Thoracic aorta (tissue), 2 donors: ENCODE measurements around the gene TRMT2B. TPM values are rescaled to one million over a fixed set of nuclear protein-coding genes. Genes with fewer than 3 reads are reported as not detected.

Source experiments
- ATAC-seq: fragments of 150-250 bp; one replicate; pipeline ENCODE4 v1.8.0; 2017; ENCODE audit warnings: low read depth; ENCODE audit not compliant: insufficient number of reproducible peaks, low FRiP score
- DNase-seq: peaks from one replicate; pipeline ENCODE4 v3.0.0-alpha.2; 2020; ENCODE audit warnings: low spot score
- H3K27ac ChIP-seq, 2 donors: fragments of 200-600 bp; sonication (generic); 1 replicate in 1 of 2; 2 replicates in 1 of 2; pipeline ENCODE4 v1.5.1; 2016; ENCODE audit warnings: mild to moderate bottlenecking in 2 of 2, moderate library complexity in 2 of 2
- H3K27me3 ChIP-seq: fragments of 200-600 bp; sonication (generic); replicated peaks from 2 replicates; pipeline ENCODE4 v1.6.0; 2016; ENCODE audit warnings: mild to moderate bottlenecking; ENCODE audit not compliant: insufficient read depth
- H3K36me3 ChIP-seq: fragments of 200-600 bp; sonication (generic); one replicate; pipeline ENCODE4 v1.5.1; 2016
- H3K4me1 ChIP-seq, 2 donors: fragments of 200-600 bp; sonication (generic); 1 replicate in 1 of 2; 2 replicates in 1 of 2; pipeline versions ENCODE4 v1.5.1 to v1.6.0; 2016; ENCODE audit warnings: low read depth in 2 of 2, mild to moderate bottlenecking in 1 of 2; ENCODE audit not compliant: control insufficient read depth in 1 of 2
- H3K4me3 ChIP-seq: fragments of 200-600 bp; sonication (generic); 2 replicates; pipeline ENCODE4 v1.5.1; 2016; ENCODE audit warnings: mild to moderate bottlenecking
- H3K9me3 ChIP-seq: fragments of 200-600 bp; sonication (generic); 2 replicates; pipeline ENCODE4 v1.5.1; 2016
- CTCF ChIP-seq: fragments of 200-600 bp; sonication (generic); IDR thresholded peaks from one replicate; pipeline ENCODE4 v1.5.1; 2019; ENCODE audit warnings: antibody characterized with exemption
- total RNA-seq, 2 donors: library from RNA; depleted of rRNA; stranded (reverse); fragments of >200 nt; gene quantifications; one replicate each; pipeline versions ENCODE4 v1.1.0 to v1.2.3, GENCODE V29; 2016

TRMT2B gene
- total RNA-seq, 2 donors from 2014 or later, result 16.1 to 20.5 TPM

- Histone ChIP-seq H3K4me1 (no peaks in the 10 kb centered on the region), H3K4me3 (peak overlapping the region; percentile 71), H3K27ac (no peak overlapping the region), H3K36me3 (no peaks in the 10 kb centered on the region), H3K9me3 (no peaks in the 10 kb centered on the region), H3K27me3 (no peaks in the 10 kb centered on the region)
- ATAC-seq (no peak), DNase-seq (no peak)
- TF ChIP-seq CTCF, result no peak
Measured at GRCh38 chrX:101080326-101081124, 28.6 kb upstream of the TRMT2B start.

GRCh38 chrX:101079736-101080270, 27.9 kb upstream of the TRMT2B start:
- H3K27me3 ChIP-seq, result no peaks in the 10 kb centered on the region

GRCh38 chrX:101078716-101079598, 27.0 kb upstream of the TRMT2B start, which contains the start of gene TMEM35A:
Gene TMEM35A, plus strand, starts transcription at chrX:101078879. Its CDS starts 124 bp downstream, at chrX:101079003.
- H3K9me3 ChIP-seq, result no peaks in the 10 kb centered on the region
- H3K4me3 ChIP-seq, result peak within 1 kb of the TSS; percentile 71
- H3K4me1 ChIP-seq, result no peaks in the 10 kb centered on the region
- ATAC-seq, result no peak
- H3K27ac ChIP-seq, result no peak within 1 kb of the TSS
- no peak for TF ChIP-seq CTCF
- H3K27me3 ChIP-seq, result no peaks in the 10 kb centered on the region
- no peaks in the 10 kb centered on the region for H3K36me3 ChIP-seq
- DNase-seq, result no peak

More at GRCh38 chrX:101079736-101080270, 27.9 kb upstream of the TRMT2B start:
- H3K4me1 ChIP-seq, result no peaks in the 10 kb centered on the region
- H3K36me3 ChIP-seq, result no peaks in the 10 kb centered on the region
- no peak overlapping the region for H3K27ac ChIP-seq
- TF ChIP-seq CTCF, result no peak
- H3K4me3 ChIP-seq, result peak overlapping the region; percentile 71
- no peak for ATAC-seq
- no peaks in the 10 kb centered on the region for H3K9me3 ChIP-seq
- no peak for DNase-seq

GRCh38 chrX:101071582-101071981, 19.7 kb upstream of the TRMT2B start:
- TF ChIP-seq CTCF, result no peak
- Histone ChIP-seq H3K27me3 (no peaks in the 10 kb centered on the region), H3K27ac (no peak overlapping the region), H3K9me3 (no peaks in the 10 kb centered on the region), H3K4me1 (no peaks in the 10 kb centered on the region), H3K36me3 (no peaks in the 10 kb centered on the region), H3K4me3 (no peak overlapping the region)
- DNase-seq (no peak), ATAC-seq (no peak)

- DNase-seq (no peak), ATAC-seq (no peak)
- no peaks in the 10 kb centered on the region for H3K36me3 ChIP-seq
- no peaks in the 10 kb centered on the region for H3K4me1 ChIP-seq
- no peaks in the 10 kb centered on the region for H3K27me3 ChIP-seq
- no peak overlapping the region for H3K27ac ChIP-seq
- no peaks in the 10 kb centered on the region for H3K9me3 ChIP-seq
- H3K4me3 ChIP-seq, result no peak overlapping the region
- no peak for TF ChIP-seq CTCF
Measured at GRCh38 chrX:101062176-101062575, 10.3 kb upstream of the TRMT2B start.
